Stomach smooth muscle (tissue), 2 donors: ENCODE measurements around the gene IFNL2.
A peak's percentile ranks its signal among the peaks of the same experiment; 100 is the strongest.

Experiments used
- H3K27ac ChIP-seq: one replicate; pipeline ENCODE4 v1.7.0; 2013; ENCODE audit warnings: mild to moderate bottlenecking, low read length, inconsistent platforms
- H3K27me3 ChIP-seq, 2 donors: one replicate each; pipeline ENCODE4 v1.7.0; 2013; ENCODE audit warnings: low read length in 2 of 2; ENCODE audit not compliant: insufficient read depth in 2 of 2, control insufficient read depth in 1 of 2
- H3K36me3 ChIP-seq, 2 donors: one replicate each; pipeline ENCODE4 v1.7.0; 2013; ENCODE audit warnings: low read length in 2 of 2; ENCODE audit not compliant: control insufficient read depth in 2 of 2, insufficient read depth in 2 of 2
- H3K4me1 ChIP-seq: one replicate; pipeline ENCODE4 v1.7.0; 2013; ENCODE audit warnings: low read length; ENCODE audit not compliant: control insufficient read depth, insufficient read depth
- H3K4me3 ChIP-seq, 2 donors: one replicate each; pipeline ENCODE4 v1.7.0; 2013; ENCODE audit warnings: low read length in 2 of 2
- H3K9ac ChIP-seq, 2 donors: one replicate each; pipeline ENCODE4 v1.7.0; 2013; ENCODE audit warnings: low read length in 2 of 2, mild to moderate bottlenecking in 1 of 2
- H3K9me3 ChIP-seq, 2 donors: one replicate each; pipeline ENCODE4 v1.7.0; 2013; ENCODE audit warnings: low read length in 2 of 2; ENCODE audit not compliant: control insufficient read depth in 2 of 2
- donor health status: healthy.
- donor health status: Pancreatic carcinoma.

IFNL2 gene

GRCh38 chr19:39319098-39319891 lies 51.1 kb downstream of the IFNL2 start:
- H3K27ac ChIP-seq = no peak overlapping the region
- H3K9me3 ChIP-seq = no peaks in the 10 kb centered on the region
- peak overlapping the region in 1 of 2 donors; percentile 77 for H3K4me3 ChIP-seq
- H3K36me3 ChIP-seq = peaks cover 0 to 2% of the 10 kb centered on the region in 2 donors
- H3K4me1 ChIP-seq = peaks cover 11% of the 10 kb centered on the region
- H3K27me3 ChIP-seq = no peaks in the 10 kb centered on the region
- H3K9ac ChIP-seq = peak overlapping the region in 1 of 2 donors; percentile 53
